ENCODE results near the gene STRN3.
"Not testable (repeated sequence)": the region's sequence is repeated elsewhere in the genome, so short reads cannot be mapped to it uniquely, and the experiment has no call there.

Gene STRN3

DNA sequence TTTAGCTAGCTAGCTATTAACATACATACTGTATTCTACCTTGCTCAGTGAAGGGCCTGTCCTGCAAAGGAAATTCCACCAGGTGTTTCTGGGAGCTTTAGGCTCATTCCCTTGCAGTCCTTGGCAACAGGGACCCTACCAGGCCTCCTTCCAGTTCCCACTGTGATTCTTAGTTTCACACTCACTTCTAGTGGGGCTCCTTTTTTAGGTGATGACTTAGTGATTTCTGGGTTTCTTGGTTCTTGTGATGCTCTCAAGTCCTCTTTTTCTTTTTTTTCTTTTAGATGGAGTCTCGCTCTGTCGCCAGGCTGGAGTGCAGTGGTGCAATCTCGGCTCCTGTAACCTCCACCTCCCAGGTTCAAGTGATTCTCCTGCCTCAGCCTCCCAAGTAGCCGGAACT, 10.4 kb upstream of the STRN3 start:
- DNase-seq, result no peak

DNA sequence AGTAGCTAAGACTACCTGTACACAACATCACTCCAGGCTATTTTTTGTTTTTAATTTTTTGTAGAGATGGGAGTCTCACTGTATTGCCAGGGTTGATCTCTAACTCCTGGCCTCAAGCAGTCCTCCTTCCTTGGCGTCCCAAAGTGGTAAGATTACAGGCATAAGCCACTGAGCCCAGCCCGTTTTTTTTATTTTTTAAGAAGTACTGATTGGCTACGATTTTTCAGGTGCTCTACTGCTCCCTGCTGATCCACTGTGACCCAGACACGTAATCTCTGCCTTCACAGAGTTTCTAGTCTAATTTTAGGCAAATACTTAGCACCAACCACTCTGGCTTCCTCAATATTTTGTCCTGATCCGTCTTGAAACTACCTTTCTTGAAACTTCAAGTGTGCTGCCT, 4.3 kb upstream of the STRN3 start:
- no peak for DNase-seq

- DNase-seq, result no peak
These were observed 3.1 kb upstream of the STRN3 start for GRCh38 chr14:31029016-31029970.

- no peak for DNase-seq
These were observed 1.7 kb upstream of the STRN3 start for GRCh38 chr14:31027847-31028246.

DNA sequence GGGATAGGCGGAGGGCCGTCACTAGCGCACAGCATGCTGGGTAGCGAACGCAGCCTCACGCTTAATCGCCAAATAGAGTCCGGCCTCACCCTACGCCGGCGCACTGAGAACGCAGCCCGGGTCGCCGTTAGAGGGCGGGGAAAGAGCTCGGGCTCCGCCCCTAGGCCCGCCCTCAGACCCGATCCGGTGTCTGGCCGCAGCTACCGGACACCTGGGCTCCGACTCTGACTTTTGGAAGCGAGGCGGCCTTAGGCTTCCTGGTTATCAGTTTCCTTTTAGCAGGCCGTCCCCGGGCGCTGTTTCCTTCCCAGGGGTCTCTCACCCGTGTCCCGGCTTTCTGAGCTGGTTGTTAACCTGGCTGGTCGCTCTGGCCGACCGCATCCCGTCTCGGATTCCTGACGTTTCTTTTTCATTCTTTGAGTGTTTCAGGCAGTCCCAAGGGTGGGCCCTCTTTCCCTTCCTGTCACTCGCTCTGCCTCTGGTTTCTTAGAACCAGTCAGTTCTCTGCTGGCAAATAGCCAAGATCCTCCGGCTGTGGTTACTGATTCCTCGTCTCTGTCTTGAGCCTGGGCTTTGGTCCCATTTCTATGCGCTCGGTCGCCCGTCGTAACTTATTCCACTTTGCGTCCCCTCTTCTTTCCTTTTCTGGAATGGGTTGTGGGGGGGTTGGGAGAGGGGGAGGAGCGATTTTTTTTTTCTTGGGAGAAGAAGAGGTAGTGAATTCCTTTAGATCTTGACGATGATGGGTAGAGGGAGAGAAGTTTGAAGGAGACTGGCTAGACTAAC, 464 bp upstream of the STRN3 start:
- DNase-seq, result peak; percentile 96 to 97

DNA sequence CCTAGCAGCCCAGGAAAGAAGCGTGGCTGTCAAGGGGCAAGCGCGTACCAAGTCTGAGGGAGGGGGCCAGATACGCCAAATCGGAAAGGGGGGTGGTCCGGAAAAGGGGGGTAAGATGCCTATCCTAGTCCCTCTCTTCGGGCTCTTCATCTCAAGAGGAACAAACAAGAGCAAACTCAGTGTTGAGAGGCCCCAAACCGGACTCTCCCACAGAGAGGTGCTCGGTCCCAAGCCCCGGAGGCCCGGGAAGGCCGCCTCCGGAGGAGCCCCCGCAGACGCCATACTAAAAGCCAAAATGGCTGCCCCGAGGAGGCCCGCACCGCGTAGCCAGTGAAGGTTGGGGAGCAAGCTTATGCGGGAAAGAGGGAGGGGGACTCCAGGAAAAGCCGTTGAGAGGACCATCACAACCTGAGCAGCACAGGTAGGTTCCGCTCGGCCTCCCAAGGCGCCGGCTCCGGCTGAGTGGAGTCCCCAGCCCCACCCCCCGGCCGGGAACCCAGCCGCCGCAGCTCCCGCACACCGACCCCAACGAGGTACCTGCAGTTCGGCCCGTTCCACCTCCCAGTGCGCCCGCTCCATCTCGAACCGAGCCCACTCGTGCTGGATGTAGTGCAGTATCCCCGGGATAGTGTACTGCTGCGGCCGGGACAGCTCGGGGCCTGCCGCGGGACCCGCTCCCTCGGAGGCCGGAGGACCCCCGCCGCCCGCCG, 657 bp downstream of the STRN3 start, which contains the start of gene AP4S1:
TSS of gene AP4S1 (plus strand) at position 283 of the 710 bp plus-strand sequence. CDS start 40,548 bp downstream, outside the sequence.
- DNase-seq, result peak; percentile 28

- DNase-seq, result no peak
These were observed 1.4 kb downstream of the STRN3 start for GRCh38 chr14:31024577-31025366.

DNA sequence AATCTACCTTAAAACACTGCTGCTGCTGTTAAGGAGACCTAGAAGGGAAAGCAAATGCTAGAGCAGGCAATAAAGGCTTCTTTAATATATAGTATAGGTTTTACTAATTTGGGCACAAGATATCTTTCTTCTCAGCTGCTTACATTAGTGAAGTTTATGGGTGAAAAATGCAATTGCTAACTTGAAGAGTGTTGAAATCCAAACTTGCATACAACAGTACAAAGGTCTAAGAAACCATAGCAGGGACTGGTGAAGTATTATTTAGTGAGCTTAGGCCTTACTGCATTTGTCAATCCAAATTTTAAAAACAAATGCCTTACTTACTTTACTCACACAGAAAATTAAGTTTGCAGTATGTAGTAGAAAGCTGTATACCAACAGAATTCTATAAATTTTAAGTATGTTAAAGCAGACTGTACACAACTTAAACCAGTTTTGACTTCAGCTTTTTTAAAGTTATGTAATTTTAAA, 2.1 kb downstream of the STRN3 start:
- DNase-seq, result no peak

DNA sequence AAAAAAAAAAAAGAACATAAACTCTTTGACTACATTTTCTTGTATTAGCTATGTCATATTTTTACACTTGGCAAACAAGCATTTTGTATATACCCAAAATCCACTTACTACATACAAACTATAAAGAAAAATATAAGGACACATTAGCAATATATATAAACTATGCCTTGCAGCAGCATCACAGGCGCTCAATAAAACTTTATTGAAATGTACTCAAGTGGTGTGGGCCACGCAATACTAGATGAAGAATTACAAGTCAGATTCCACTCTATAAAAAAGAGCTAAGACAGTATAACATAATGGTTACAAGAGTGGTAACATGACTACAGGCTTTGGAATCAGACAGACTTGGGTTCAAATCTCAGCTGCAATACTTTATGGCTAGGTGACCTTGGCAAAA, 3.8 kb downstream of the STRN3 start:
- DNase-seq, result no peak

- DNase-seq, result no peak
These were observed 4.6 kb downstream of the STRN3 start for GRCh38 chr14:31021576-31021949.

GRCh38 chr14:31020834-31021575, 5.2 kb downstream of the STRN3 start:
- DNase-seq, result no peak

- DNase-seq, result no peak
These were observed 8.0 kb downstream of the STRN3 start for GRCh38 chr14:31018057-31018645.

GRCh38 chr14:31013841-31014240, 12.3 kb downstream of the STRN3 start:
- DNase-seq, result no peak

DNA sequence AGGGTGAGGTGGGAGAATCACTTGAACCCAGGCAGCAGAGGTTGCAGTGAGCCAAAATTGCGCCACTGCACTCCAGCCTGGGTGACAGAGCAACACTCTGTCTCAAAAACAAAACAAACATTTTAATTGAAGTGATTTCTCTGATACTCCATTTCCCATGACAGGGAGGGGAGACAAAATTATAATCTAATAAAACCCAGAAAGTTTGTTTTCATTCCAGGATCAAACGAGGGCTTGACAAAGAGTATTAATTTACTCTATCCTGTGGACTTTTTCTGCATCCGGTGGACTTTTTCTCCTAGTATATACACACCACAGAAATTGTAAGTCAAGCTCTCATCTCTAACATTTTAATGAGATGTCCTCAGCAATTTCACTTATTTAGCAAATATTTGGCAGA, 15.2 kb downstream of the STRN3 start:
- no peak for DNase-seq

- DNase-seq, result no peak
These were observed 16.2 kb downstream of the STRN3 start for GRCh38 chr14:31009836-31010574.

- no peak for DNase-seq
These were observed 19.5 kb downstream of the STRN3 start for GRCh38 chr14:31006703-31007102.

- not testable (repeated sequence) for DNase-seq
These were observed 22.2 kb downstream of the STRN3 start for GRCh38 chr14:31004007-31004406.

DNA sequence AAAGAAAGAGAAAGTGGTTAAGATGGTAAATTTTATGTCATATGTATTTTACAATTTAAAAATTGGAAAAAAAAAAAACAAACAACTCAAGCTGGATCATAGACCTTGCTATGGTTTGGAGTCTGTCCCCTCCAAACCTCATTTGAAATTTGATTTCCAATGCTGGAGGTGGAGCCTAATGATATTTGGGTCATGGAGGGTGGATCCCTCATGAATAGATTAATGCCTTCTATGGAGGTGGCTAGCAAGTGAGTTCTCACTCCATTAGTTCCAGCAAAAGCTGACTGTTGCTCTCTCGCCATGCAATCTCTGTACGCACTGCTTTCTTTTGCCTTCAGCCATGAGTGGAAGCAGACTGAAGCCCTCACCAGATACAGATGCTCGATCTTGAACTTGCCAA, 22.9 kb downstream of the STRN3 start:
- DNase-seq, result no peak

- DNase-seq, result no peak
These were observed 24.9 kb downstream of the STRN3 start for GRCh38 chr14:31001339-31001658.

DNA sequence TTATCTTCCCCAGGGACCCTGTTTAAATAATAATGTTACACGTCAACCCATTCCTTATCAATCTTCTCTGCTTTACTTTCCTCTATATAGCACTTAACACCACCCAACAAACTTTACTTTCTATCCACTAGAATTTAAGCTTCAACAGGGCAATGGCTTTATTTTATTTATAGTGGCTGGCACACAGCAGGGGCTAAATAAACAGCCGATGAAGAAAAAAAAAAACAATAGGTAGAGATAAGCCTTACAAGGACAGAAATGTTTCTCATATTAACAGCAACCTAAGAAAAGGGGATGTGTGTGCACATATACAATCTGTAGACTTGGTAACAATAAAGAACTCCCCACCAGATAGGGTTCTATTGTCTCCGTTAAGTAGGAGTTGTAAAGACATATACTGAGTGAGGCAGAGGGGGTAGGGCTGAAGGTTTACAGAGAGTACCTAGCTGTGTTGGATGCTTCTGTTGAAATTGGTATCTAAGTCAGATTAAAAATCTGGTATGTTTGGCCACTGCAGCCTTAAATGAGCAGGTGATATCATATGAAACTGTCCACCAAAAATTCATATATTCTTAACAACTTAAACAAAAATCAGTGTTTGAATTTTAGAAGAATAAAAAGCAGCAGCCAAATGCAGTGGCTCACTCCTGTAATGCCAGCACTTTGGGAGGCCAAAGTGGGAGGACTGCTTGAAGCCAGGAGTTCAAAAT, 25.4 kb downstream of the STRN3 start:
- no peak for DNase-seq

Measured in NCI-H187 (cell line).